Urothelium cell line (cell line): Measurements from ENCODE around the gene HNRNPR.
"Not testable (repeated sequence)": the region's sequence is repeated elsewhere in the genome, so short reads cannot be mapped to it uniquely, and the experiment has no call there.

Experiments used
- DNase-seq: peaks from one replicate; pipeline ENCODE4 v3.0.0; 2011; ENCODE audit warnings: low spot score, mixed read lengths
- FAIRE-seq: peaks from 2 replicates; lab custom pipeline; 2011; peaks lifted over from hg19 to GRCh38; lab: Jason Lieb, UNC

HNRNPR gene

GRCh38 chr1:23344111-23344986 is at the start of gene HNRNPR:
Gene HNRNPR, minus strand, starts transcription at chr1:23344284. Its CDS starts 3,276 bp downstream, at chr1:23341008.
- peak; percentile 79 for FAIRE-seq
- DNase-seq = peak; percentile 99

GRCh38 chr1:23393706-23394105 is 49.6 kb upstream of the HNRNPR start:
- no peak for FAIRE-seq
- peak; percentile 84 for DNase-seq

DNA sequence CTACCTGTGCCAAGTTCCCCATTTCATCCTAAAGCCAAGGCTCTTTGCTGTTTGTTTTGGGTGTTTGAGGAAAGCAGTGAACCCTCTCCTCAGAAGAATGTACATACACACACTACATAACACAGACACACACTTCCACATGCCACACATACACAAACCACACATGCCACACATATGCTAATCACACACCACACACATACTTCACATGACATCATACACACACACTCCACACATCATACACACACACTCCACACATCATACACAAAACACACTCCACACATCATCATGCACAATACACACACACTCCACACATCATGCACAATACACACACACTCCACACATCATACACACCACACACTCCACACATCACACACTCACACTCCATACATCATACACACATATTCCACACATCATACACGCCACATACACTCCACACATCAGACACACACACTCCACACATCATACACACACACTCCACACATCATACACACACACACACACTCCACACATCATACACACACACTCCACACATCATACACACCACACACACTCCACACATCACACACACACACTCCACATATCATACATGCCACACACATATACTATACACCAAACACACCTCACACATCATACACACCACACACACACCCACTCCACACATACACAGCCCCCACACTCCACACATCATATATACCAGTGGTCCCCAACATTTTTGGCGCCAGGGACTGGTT is 48.2 kb upstream of the HNRNPR start:
- DNase-seq (no peak), FAIRE-seq (peak; percentile 100)

DNA sequence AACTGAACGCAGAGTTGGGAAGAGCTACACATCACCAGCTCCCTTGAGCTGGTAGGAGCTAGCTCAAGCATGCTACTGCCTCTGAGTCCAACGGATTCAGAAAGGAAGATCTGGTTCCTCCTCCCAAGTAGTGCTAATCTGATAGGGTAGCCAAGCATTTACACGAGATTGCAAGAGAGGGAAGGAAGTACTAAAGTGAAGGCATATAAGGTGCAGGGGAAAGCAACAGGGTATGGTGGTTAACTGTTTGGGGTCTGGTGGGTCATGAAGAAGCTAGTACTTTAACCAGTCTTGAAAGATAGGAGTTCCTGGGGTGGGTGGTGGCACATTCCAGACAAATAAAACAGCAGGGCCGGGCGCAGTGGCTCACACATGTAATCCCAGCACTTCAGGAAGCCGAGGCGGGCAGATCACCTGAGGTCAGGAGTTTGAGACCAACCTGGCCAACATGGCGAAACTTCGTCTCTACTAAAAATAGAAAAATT is 45.8 kb upstream of the HNRNPR start:
- DNase-seq (no peak), FAIRE-seq (no peak)

GRCh38 chr1:23387494-23387893 is 43.4 kb upstream of the HNRNPR start:
- no peak for DNase-seq
- no peak for FAIRE-seq

- FAIRE-seq (no peak), DNase-seq (no peak)
Observed at GRCh38 chr1:23385119-23385621, 41.1 kb upstream of the HNRNPR start.

GRCh38 chr1:23384312-23385058 is 40.4 kb upstream of the HNRNPR start:
- FAIRE-seq (no peak), DNase-seq (no peak)

- no peak for FAIRE-seq
- no peak for DNase-seq
Observed at GRCh38 chr1:23383577-23384311, 39.7 kb upstream of the HNRNPR start.

DNA sequence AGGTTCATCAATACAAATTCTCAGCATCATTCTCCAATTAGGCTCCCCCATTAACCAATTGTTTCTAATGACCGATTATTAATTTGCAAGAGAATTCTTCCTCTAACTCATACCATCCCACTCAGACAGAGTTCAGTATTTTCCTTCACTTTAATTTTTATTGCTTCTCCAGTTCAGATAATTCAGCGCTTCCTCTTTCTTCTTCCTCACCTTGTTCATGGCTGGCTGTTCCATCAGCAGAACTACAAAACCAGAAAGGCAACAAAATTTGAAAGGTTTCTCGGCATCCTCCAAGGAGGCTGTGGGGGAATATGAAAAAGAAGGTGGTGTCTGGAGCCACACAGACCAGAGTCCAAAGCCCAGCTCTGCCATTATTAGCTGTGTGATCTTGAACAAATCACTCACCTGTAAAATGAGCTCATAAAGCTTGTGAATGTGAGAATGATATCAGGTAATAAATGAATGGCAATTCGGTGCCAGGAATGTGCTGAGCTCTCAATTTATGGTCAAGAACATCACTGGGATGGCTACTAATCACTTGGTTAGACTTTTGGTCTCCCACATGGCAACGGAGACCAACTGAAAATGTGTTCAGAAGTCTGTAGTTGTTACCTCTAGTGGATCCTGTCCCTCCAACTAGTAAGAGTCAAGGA is 37.3 kb upstream of the HNRNPR start:
- DNase-seq (no peak), FAIRE-seq (no peak)

GRCh38 chr1:23380719-23381118 is 36.6 kb upstream of the HNRNPR start:
- DNase-seq = no peak
- FAIRE-seq = no peak

DNA sequence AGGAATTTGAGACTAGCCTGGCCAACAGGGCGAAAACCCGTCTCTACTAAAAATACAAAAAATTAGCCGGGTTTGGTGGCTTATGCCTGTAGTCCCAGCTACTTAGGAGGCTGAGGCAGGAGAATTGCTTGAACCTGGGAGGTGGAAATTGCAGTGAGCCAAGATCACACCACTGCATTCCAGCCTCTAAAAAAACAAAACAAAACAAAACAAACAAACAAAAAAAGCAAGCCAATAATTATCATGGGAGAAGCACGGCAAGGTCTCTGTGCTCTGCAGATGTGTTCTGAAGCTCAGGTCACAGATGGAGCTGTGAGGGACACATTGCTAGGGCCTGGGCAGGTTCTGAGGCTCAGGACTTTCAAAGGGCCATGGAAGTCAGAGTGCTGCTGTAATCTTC is 36.2 kb upstream of the HNRNPR start:
- FAIRE-seq, DNase-seq: not testable (repeated sequence)

DNA sequence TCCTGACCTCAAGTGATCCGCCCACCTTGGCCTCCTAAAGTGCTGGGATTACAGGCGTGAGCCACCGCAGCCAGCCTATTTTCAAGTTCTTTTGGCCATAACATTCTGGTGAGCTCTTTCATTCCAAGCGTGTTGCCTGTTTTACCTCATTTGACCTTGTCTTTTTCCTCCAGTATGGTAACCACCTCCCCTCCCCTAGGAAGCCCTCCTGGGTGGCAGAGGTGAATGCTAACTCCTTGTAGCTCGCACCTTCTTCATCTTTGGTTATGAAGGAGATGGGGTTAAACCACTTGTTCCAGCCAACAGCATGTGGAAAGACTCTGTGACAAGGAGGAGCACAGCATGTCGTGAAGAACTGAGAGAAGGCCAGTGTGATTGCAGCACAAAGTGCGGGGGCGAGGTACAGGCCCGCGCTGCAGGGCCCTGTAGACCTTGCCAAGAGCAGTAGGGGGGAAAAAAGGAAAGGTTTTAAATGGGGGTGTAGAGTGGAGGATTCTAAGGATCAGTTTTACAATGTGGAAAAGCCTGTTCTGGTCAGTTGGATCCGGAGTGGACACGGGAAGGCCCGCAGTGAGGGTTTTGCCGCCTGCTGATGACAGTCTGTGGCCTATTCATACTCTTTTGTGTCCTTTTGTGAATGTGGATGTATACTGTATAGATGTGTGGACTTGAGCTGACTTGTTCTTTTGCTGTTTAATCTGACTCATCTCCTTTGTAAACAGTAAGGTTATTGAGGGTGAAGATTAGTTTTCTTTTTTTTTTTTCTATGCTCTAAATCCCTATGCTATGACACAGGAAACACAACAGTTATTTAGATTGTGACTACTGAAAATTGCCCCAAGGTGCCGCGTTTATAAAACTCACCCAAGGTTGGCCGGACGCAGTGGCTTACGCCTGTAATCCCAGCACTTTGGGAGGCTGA is 33.1 kb upstream of the HNRNPR start:
- peak; percentile 77 for DNase-seq
- FAIRE-seq = no peak

GRCh38 chr1:23374079-23374735 is 30.1 kb upstream of the HNRNPR start:
- not testable (repeated sequence) for DNase-seq, FAIRE-seq

- no peak for FAIRE-seq
- no peak for DNase-seq
Observed at GRCh38 chr1:23371987-23372880, 28.1 kb upstream of the HNRNPR start.

- DNase-seq = no peak
- FAIRE-seq = no peak
Observed at GRCh38 chr1:23370709-23371584, 26.9 kb upstream of the HNRNPR start.

DNA sequence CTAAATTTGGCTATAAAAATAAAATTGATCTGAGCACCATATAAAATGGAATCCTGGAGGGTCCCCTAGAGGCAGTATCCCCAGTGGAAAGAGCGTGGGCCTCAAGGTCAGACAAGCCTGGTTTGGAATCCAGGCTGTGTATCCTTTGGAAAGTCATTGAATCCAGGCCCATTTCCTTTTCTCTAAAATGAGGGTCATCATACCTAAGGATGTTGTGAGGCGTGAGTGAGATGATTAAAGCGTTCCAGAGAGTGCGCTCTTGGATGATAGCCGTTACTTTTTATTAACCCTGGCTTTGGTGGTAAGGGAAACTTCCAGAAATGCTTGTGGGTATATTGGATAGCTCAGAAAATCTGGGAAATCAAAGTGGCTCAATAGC is 26.2 kb upstream of the HNRNPR start:
- DNase-seq = no peak

More for the DNA sequence above, 26.2 kb upstream of the HNRNPR start:
- no peak for FAIRE-seq
